Effector memory CD8-positive, alpha-beta T cell (primary cell): Measurements from ENCODE around the gene SRSF3.
"Not testable (repeated sequence)": the region's sequence is repeated elsewhere in the genome, so short reads cannot be mapped to it uniquely, and the experiment has no call there.

Experiments
- ATAC-seq: fragments of 150-1000 bp; cut with Tn5 transposase; replicated peaks from 2 replicates; pipeline ENCODE4 v1.10.0; 2021; ENCODE audit warnings: mild to moderate bottlenecking, moderate library complexity
- DNase-seq, 3 experiments: peaks; one replicate each; pipeline ENCODE4 v3.0.0; 2021
- H3K27ac Mint-ChIP-seq, 2 donors: one replicate each; pipeline ENCODE4 v1.8.0; 2022; ENCODE audit warnings: mild to moderate bottlenecking in 2 of 2, mixed read lengths in 2 of 2, moderate library complexity in 2 of 2
- H3K27me3 Mint-ChIP-seq, 2 donors: one replicate each; pipeline ENCODE4 v1.8.0; 2022; ENCODE audit warnings: mixed read lengths in 2 of 2
- H3K36me3 Mint-ChIP-seq: one replicate; pipeline ENCODE4 v1.8.0; 2022; ENCODE audit warnings: mild to moderate bottlenecking, moderate library complexity, mixed read lengths; ENCODE audit not compliant: insufficient read depth
- H3K4me1 Mint-ChIP-seq, 2 donors: one replicate each; pipeline ENCODE4 v1.8.0; 2022; ENCODE audit warnings: low read depth in 2 of 2, mixed read lengths in 2 of 2
- H3K4me3 Mint-ChIP-seq, 2 donors: one replicate each; pipeline ENCODE4 v1.8.0; 2022; ENCODE audit warnings: mild to moderate bottlenecking in 2 of 2, mixed read lengths in 2 of 2, moderate library complexity in 2 of 2
- H3K9me3 Mint-ChIP-seq, 2 donors: one replicate each; pipeline ENCODE4 v1.8.0; 2022; ENCODE audit warnings: mixed read lengths in 2 of 2

SRSF3 gene

GRCh38 chr6:36642913-36643817 lies 49.0 kb downstream of the SRSF3 start:
- Mint-ChIP-seq H3K36me3 (no peaks in the 10 kb centered on the region), H3K4me3 (no peak overlapping the region)
- DNase-seq = no peak

GRCh38 chr6:36643977-36644376 lies 49.8 kb downstream of the SRSF3 start:
- Mint-ChIP-seq H3K36me3 (no peaks in the 10 kb centered on the region), H3K4me3 (no peak overlapping the region), H3K27ac (no peak overlapping the region), H3K4me1 (no peaks in the 10 kb centered on the region), H3K9me3 (no peaks in the 10 kb centered on the region), H3K27me3 (no peaks in the 10 kb centered on the region)
- DNase-seq (no peak), ATAC-seq (no peak)

More at GRCh38 chr6:36642913-36643817, 49.0 kb downstream of the SRSF3 start:
- ATAC-seq = no peak
- Mint-ChIP-seq H3K27ac (peak overlapping the region in 1 of 2 donors; percentile 44), H3K9me3 (no peaks in the 10 kb centered on the region), H3K4me1 (no peaks in the 10 kb centered on the region), H3K27me3 (no peaks in the 10 kb centered on the region)

- Mint-ChIP-seq H3K27me3 (peaks cover 18 to 41% of the 10 kb centered on the region in 2 donors), H3K4me1 (no peaks in the 10 kb centered on the region), H3K9me3 (no peaks in the 10 kb centered on the region), H3K4me3 (no peak overlapping the region), H3K36me3 (no peaks in the 10 kb centered on the region), H3K27ac (no peak overlapping the region)
- DNase-seq = no peak
- no peak for ATAC-seq
These were observed 54.9 kb downstream of the SRSF3 start for GRCh38 chr6:36649086-36649485.

- H3K27me3 Mint-ChIP-seq = peaks cover 22 to 45% of the 10 kb centered on the region in 2 donors
- no peak for ATAC-seq
- DNase-seq = no peak
- no peaks in the 10 kb centered on the region for H3K9me3 Mint-ChIP-seq
- no peaks in the 10 kb centered on the region for H3K4me1 Mint-ChIP-seq
- no peak overlapping the region for H3K27ac Mint-ChIP-seq
- no peaks in the 10 kb centered on the region for H3K36me3 Mint-ChIP-seq
- H3K4me3 Mint-ChIP-seq = no peak overlapping the region
These were observed 55.7 kb downstream of the SRSF3 start for GRCh38 chr6:36649701-36650484.

- no peak for ATAC-seq
- no peak for DNase-seq
These were observed 56.8 kb downstream of the SRSF3 start for GRCh38 chr6:36650848-36651478.

GRCh38 chr6:36651659-36652379 lies 57.7 kb downstream of the SRSF3 start:
- no peaks in the 10 kb centered on the region for H3K9me3 Mint-ChIP-seq
- H3K36me3 Mint-ChIP-seq = no peaks in the 10 kb centered on the region
- H3K4me1 Mint-ChIP-seq = no peaks in the 10 kb centered on the region
- no peak overlapping the region for H3K4me3 Mint-ChIP-seq
- H3K27me3 Mint-ChIP-seq = peaks cover 38 to 62% of the 10 kb centered on the region in 2 donors
- H3K27ac Mint-ChIP-seq = no peak overlapping the region
- DNase-seq (no peak), ATAC-seq (no peak)

More at GRCh38 chr6:36650848-36651478, 56.8 kb downstream of the SRSF3 start:
- H3K4me3 Mint-ChIP-seq = no peak overlapping the region
- H3K4me1 Mint-ChIP-seq = no peaks in the 10 kb centered on the region
- H3K36me3 Mint-ChIP-seq = no peaks in the 10 kb centered on the region
- no peaks in the 10 kb centered on the region for H3K9me3 Mint-ChIP-seq
- peaks cover 33 to 56% of the 10 kb centered on the region in 2 donors for H3K27me3 Mint-ChIP-seq
- H3K27ac Mint-ChIP-seq = no peak overlapping the region

GRCh38 chr6:36654469-36654868 lies 60.3 kb downstream of the SRSF3 start:
- not testable (repeated sequence) for ATAC-seq, DNase-seq, H3K27ac Mint-ChIP-seq, H3K36me3 Mint-ChIP-seq, H3K4me3 Mint-ChIP-seq, H3K9me3 Mint-ChIP-seq, H3K4me1 Mint-ChIP-seq
- H3K27me3 Mint-ChIP-seq = peaks cover 48 to 78% of the 10 kb centered on the region in 2 donors
